ENCODE data around the gene COX6A2.

COX6A2 gene

GRCh38 chr16:31382485-31383161 is 45.5 kb downstream of the COX6A2 start:
- FAIRE-seq (peak; percentile 71), DNase-seq (ENCODE audit: extremely low spot score, insufficient read length, low read depth) (peak; percentile 55)

- DNase-seq (ENCODE audit: extremely low spot score, insufficient read length, low read depth): no peak
- no peak for FAIRE-seq
These were observed 48.0 kb downstream of the COX6A2 start for GRCh38 chr16:31380201-31380600.
